CD4-positive, alpha-beta memory T cell (primary cell): ENCODE results near the gene PHC1. TPM values are rescaled to one million over a fixed set of nuclear protein-coding genes. Genes with fewer than 3 reads are reported as not detected.

Source experiments
- CTCF ChIA-PET: fragments of 350-600 bp; sonication (Branson Sonifier 250); formaldehyde crosslinking; loops from one replicate; lab custom pipeline; 2021; ENCODE audit warnings: inconsistent platforms; ENCODE audit not compliant: partially characterized antibody; lab: Charles Lee
- POLR2A ChIA-PET: fragments of 350-600 bp; sonication (Branson Sonifier 250); formaldehyde crosslinking; loops from one replicate; lab custom pipeline; 2021; ENCODE audit not compliant: partially characterized antibody; lab: Charles Lee
- DNase-seq, 5 donors: peaks; one replicate each; pipeline versions ENCODE4 v3.0.0 to v3.0.0-alpha.2; 2020 to 2022; ENCODE audit warnings: mixed read lengths in 1 of 5
- H3K27ac ChIP-seq: one replicate; pipeline ENCODE4 v1.7.0; 2013; ENCODE audit warnings: low read depth, low read length
- H3K27me3 ChIP-seq: 2 replicates; pipeline ENCODE4 v1.7.0; 2013; ENCODE audit warnings: mild to moderate bottlenecking, low read length, moderate library complexity; ENCODE audit not compliant: insufficient read depth
- H3K36me3 ChIP-seq: 2 replicates; pipeline ENCODE4 v1.7.0; 2013; ENCODE audit warnings: mild to moderate bottlenecking, low read length, moderate library complexity; ENCODE audit not compliant: insufficient read depth
- H3K4me1 ChIP-seq: 2 replicates; pipeline ENCODE4 v1.7.0; 2013; ENCODE audit warnings: mild to moderate bottlenecking, low read length, moderate library complexity; ENCODE audit not compliant: insufficient read depth
- H3K4me3 ChIP-seq, 2 donors: one replicate each; pipeline ENCODE4 v1.7.0; 2013; ENCODE audit warnings: low read length in 2 of 2, mild to moderate bottlenecking in 1 of 2
- H3K9me3 ChIP-seq, 2 donors: one replicate each; pipeline ENCODE4 v1.7.0; 2013; ENCODE audit warnings: low read length in 2 of 2, control low read depth in 1 of 2; ENCODE audit not compliant: control insufficient read depth in 1 of 2
- H3K27ac Mint-ChIP-seq, 7 donors: one replicate each; pipeline ENCODE4 v1.8.0; 2020 to 2021; ENCODE audit warnings: mixed read lengths in 7 of 7, mild to moderate bottlenecking in 6 of 7, inconsistent platforms in 3 of 7, moderate library complexity in 3 of 7
- H3K27me3 Mint-ChIP-seq, 2 donors: one replicate each; pipeline ENCODE4 v1.8.0; 2020 to 2021; ENCODE audit warnings: mixed read lengths in 2 of 2
- H3K36me3 Mint-ChIP-seq, 2 donors: one replicate each; pipeline ENCODE4 v1.8.0; 2020 to 2021; ENCODE audit warnings: mixed read lengths in 2 of 2, inconsistent platforms in 1 of 2, mild to moderate bottlenecking in 1 of 2
- H3K4me1 Mint-ChIP-seq, 4 donors: one replicate each; pipeline ENCODE4 v1.8.0; 2020 to 2021; ENCODE audit warnings: mixed read lengths in 4 of 4, mild to moderate bottlenecking in 1 of 4
- H3K4me3 Mint-ChIP-seq, 8 donors: one replicate each; pipeline ENCODE4 v1.8.0; 2020 to 2021; ENCODE audit warnings: mixed read lengths in 8 of 8, mild to moderate bottlenecking in 7 of 8, moderate library complexity in 6 of 8, inconsistent platforms in 3 of 8
- H3K9me3 Mint-ChIP-seq, 8 donors: one replicate each; pipeline ENCODE4 v1.8.0; 2020 to 2021; ENCODE audit warnings: mixed read lengths in 8 of 8, mild to moderate bottlenecking in 5 of 8, inconsistent platforms in 3 of 8, moderate library complexity in 1 of 8
- intact Hi-C: fragments of 100-400 bp; cut with micrococcal nuclease; formaldehyde crosslinking; loops from one replicate; pipeline ENCODE4 v1.15.1; 2023
- polyA plus RNA-seq, 2 donors: library from polyadenylated mRNA; unstranded; fragments of 300-500 nt; fragmentation: Illumina TruSeq; gene quantifications; one replicate each; pipeline ENCODE4 v1.2.3, GENCODE V29; 2021
- total RNA-seq, 2 experiments: library from RNA; stranded (reverse); gene quantifications; one replicate each; pipeline ENCODE4 v1.2.3, GENCODE V29; 2021

PHC1 gene
- total and polyA plus RNA-seq, 4 experiments from 2014 or later, result 22.3 to 52.8 (median 40.2) TPM

GRCh38 chr12:8960176-8960575 lies 45.9 kb downstream of the PHC1 start:
- H3K27me3 ChIP-seq, result no peaks in the 10 kb centered on the region
- H3K36me3 Mint-ChIP-seq, result peaks cover 19 to 37% of the 10 kb centered on the region in 2 donors
- DNase-seq, result peak in 4 of 5 donors; percentile 49 to 59 (median 52)
- peak overlapping the region; percentile 90 to 96 (median 92) for H3K27ac Mint-ChIP-seq
- ChIA-PET POLR2A (interaction anchor here (1.0 to 3.8 kb wide), 13 partner anchors 9 to 82 kb away, joined by 3 to 45 read pairs (median 7); partner anchors contain the start of genes KLRG1 and M6PR), CTCF (interaction anchor here (0.5 to 1.8 kb wide), 10 partner anchors 8 to 303 kb away, joined by 3 to 13 read pairs (median 4); partner anchors contain the start of gene M6PR)
- H3K4me3 ChIP-seq, result peak overlapping the region in 1 of 2 donors; percentile 10
- H3K9me3 ChIP-seq, result no peaks in the 10 kb centered on the region
- H3K27ac ChIP-seq, result peak overlapping the region; percentile 44
- intact Hi-C loops, result no loop called here
- H3K27me3 Mint-ChIP-seq, result no peaks in the 10 kb centered on the region
- H3K4me3 Mint-ChIP-seq, result peak overlapping the region; percentile 27 to 80 (median 68)
- peaks cover 68% of the 10 kb centered on the region for H3K4me1 ChIP-seq
- H3K9me3 Mint-ChIP-seq, result peaks cover 0 to 21% (median 14%) of the 10 kb centered on the region in 8 donors
- peaks cover 46 to 86% (median 59%) of the 10 kb centered on the region in 4 donors for H3K4me1 Mint-ChIP-seq
- no peaks in the 10 kb centered on the region for H3K36me3 ChIP-seq

- no peaks in the 10 kb centered on the region for H3K27me3 ChIP-seq
- H3K36me3 ChIP-seq, result no peaks in the 10 kb centered on the region
- intact Hi-C loops, result no loop called here
- peaks cover 5 to 12% of the 10 kb centered on the region in 2 donors for H3K9me3 ChIP-seq
- no peak overlapping the region for H3K4me3 ChIP-seq
- Mint-ChIP-seq H3K4me1 (peaks cover 10 to 20% (median 17%) of the 10 kb centered on the region in 4 donors), H3K36me3 (peaks cover 20 to 27% of the 10 kb centered on the region in 2 donors), H3K27me3 (no peaks in the 10 kb centered on the region), H3K9me3 (peaks cover 0 to 49% (median 35%) of the 10 kb centered on the region in 8 donors), H3K27ac (peak overlapping the region in 2 of 7 donors; percentile 60 to 82), H3K4me3 (no peak overlapping the region)
- ChIA-PET POLR2A (interaction anchor here (0.5 to 2.5 kb wide), 2 partner anchors 8 to 61 kb away, joined by 3 to 9 read pairs; no protein-coding TSS in a partner anchor), CTCF (interaction anchor here (0.9 kb wide), 1 partner anchor 53 kb away, joined by 3 read pairs; no protein-coding TSS in a partner anchor)
- H3K27ac ChIP-seq, result no peak overlapping the region
- no peak for DNase-seq
- H3K4me1 ChIP-seq, result peaks cover 13% of the 10 kb centered on the region
These were observed 54.5 kb downstream of the PHC1 start for GRCh38 chr12:8968761-8969160.

- DNase-seq, result no peak
- Mint-ChIP-seq H3K27ac (peak overlapping the region in 5 of 7 donors; percentile 10 to 70 (median 50)), H3K9me3 (peaks cover 0 to 49% (median 29%) of the 10 kb centered on the region in 8 donors), H3K36me3 (peaks cover 20 to 23% of the 10 kb centered on the region in 2 donors), H3K27me3 (no peaks in the 10 kb centered on the region), H3K4me1 (peaks cover 8 to 12% (median 10%) of the 10 kb centered on the region in 4 donors), H3K4me3 (no peak overlapping the region)
- intact Hi-C loops, result no loop called here
- peaks cover 5 to 12% of the 10 kb centered on the region in 2 donors for H3K9me3 ChIP-seq
- H3K36me3 ChIP-seq, result no peaks in the 10 kb centered on the region
- H3K27me3 ChIP-seq, result no peaks in the 10 kb centered on the region
- peaks cover 13% of the 10 kb centered on the region for H3K4me1 ChIP-seq
- POLR2A ChIA-PET, result interaction anchor here (0.7 to 2.5 kb wide), 5 partner anchors 10 to 55 kb away, joined by 3 to 9 read pairs (median 3); partner anchors contain the start of gene M6PR
- no peak overlapping the region for H3K4me3 ChIP-seq
- no peak overlapping the region for H3K27ac ChIP-seq
- CTCF ChIA-PET, result interaction anchor here (0.9 to 1.3 kb wide), 3 partner anchors 8 to 69 kb away, joined by 3 read pairs; no protein-coding TSS in a partner anchor
These were observed 55.6 kb downstream of the PHC1 start for GRCh38 chr12:8969861-8970411.

GRCh38 chr12:8970432-8970831 lies 56.1 kb downstream of the PHC1 start:
- intact Hi-C loops, result no loop called here
- CTCF ChIA-PET, result interaction anchor here (1.3 kb wide), 1 partner anchor 9 kb away, joined by 3 read pairs; no protein-coding TSS in a partner anchor

DNA sequence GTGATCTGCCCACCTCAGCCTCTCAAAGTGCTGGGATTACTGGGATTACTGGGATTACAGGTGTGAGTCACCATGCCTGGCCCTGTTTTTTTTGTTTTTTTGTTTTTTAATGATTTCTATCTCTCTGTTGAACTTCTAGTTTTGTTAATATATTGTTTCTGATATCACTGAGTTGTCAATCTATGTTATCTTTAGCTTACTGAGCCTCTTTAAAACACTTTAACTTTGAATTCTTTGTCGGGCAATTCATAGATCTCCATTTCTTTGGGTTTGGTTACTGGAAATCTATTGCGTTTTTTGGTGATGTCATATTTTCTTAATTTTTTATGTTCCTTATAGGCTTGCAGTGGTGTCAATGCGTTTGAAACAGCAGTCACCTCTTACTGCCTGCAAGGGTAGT lies 65.8 kb downstream of the PHC1 start:
- CTCF ChIA-PET, result interaction anchor here (1.0 kb wide), 1 partner anchor 9 kb away, joined by 3 read pairs; no protein-coding TSS in a partner anchor
- no peaks in the 10 kb centered on the region for H3K4me1 ChIP-seq
- intact Hi-C loops, result no loop called here

More at GRCh38 chr12:8970432-8970831, 56.1 kb downstream of the PHC1 start:
- H3K4me1 ChIP-seq, result peaks cover 13% of the 10 kb centered on the region
- Mint-ChIP-seq H3K27ac (peak overlapping the region in 5 of 7 donors; percentile 8 to 70 (median 50)), H3K4me1 (peaks cover 8 to 13% (median 12%) of the 10 kb centered on the region in 4 donors), H3K27me3 (no peaks in the 10 kb centered on the region), H3K9me3 (peaks cover 0 to 51% (median 31%) of the 10 kb centered on the region in 8 donors), H3K4me3 (peak overlapping the region in 1 of 8 donors; percentile 47), H3K36me3 (peaks cover 20 to 25% of the 10 kb centered on the region in 2 donors)
- no peak for DNase-seq
- no peak overlapping the region for H3K4me3 ChIP-seq
- H3K27me3 ChIP-seq, result no peaks in the 10 kb centered on the region
- H3K9me3 ChIP-seq, result peaks cover 5 to 12% of the 10 kb centered on the region in 2 donors
- POLR2A ChIA-PET, result interaction anchor here (1.0 to 2.5 kb wide), 4 partner anchors 10 to 21 kb away, joined by 3 to 9 read pairs (median 4); partner anchors contain the start of gene M6PR
- H3K27ac ChIP-seq, result no peak overlapping the region
- no peaks in the 10 kb centered on the region for H3K36me3 ChIP-seq

GRCh38 chr12:8985213-8985754 lies 71.0 kb downstream of the PHC1 start:
- no peak overlapping the region for H3K4me3 ChIP-seq
- no peak overlapping the region for H3K27ac ChIP-seq
- POLR2A ChIA-PET, result interaction anchor here (1.4 to 3.3 kb wide), 3 partner anchors 15 to 35 kb away, joined by 3 to 14 read pairs (median 3); no protein-coding TSS in a partner anchor
- peaks cover 40 to 55% (median 42%) of the 10 kb centered on the region in 4 donors for H3K4me1 Mint-ChIP-seq
- no peak overlapping the region for H3K4me3 Mint-ChIP-seq
- peaks cover 10 to 14% of the 10 kb centered on the region in 2 donors for H3K36me3 Mint-ChIP-seq
- H3K27me3 Mint-ChIP-seq, result no peaks in the 10 kb centered on the region
- H3K9me3 Mint-ChIP-seq, result peaks cover 0 to 19% (median 11%) of the 10 kb centered on the region in 8 donors
- no peaks in the 10 kb centered on the region for H3K36me3 ChIP-seq
- DNase-seq, result no peak
- no peaks in the 10 kb centered on the region for H3K27me3 ChIP-seq
- H3K9me3 ChIP-seq, result peaks cover 0 to 6% of the 10 kb centered on the region in 2 donors
- intact Hi-C loops, result no loop called here
- H3K27ac Mint-ChIP-seq, result peak overlapping the region in 5 of 7 donors; percentile 12 to 70 (median 24)
- CTCF ChIA-PET, result no interaction called here
- H3K4me1 ChIP-seq, result peaks cover 49% of the 10 kb centered on the region

More for the DNA sequence above, 65.8 kb downstream of the PHC1 start:
- Mint-ChIP-seq H3K4me3 (no peak overlapping the region), H3K27ac (no peak overlapping the region), H3K27me3 (no peaks in the 10 kb centered on the region), H3K36me3 (peaks cover 23 to 43% of the 10 kb centered on the region in 2 donors), H3K4me1 (peaks cover 7 to 20% (median 13%) of the 10 kb centered on the region in 4 donors), H3K9me3 (peaks cover 0 to 48% (median 33%) of the 10 kb centered on the region in 8 donors)
- Histone ChIP-seq H3K27me3 (no peaks in the 10 kb centered on the region), H3K4me3 (no peak overlapping the region), H3K9me3 (peaks cover 0 to 7% of the 10 kb centered on the region in 2 donors), H3K36me3 (no peaks in the 10 kb centered on the region), H3K27ac (no peak overlapping the region)
- no peak for DNase-seq
- POLR2A ChIA-PET, result interaction anchor here (1.0 to 1.2 kb wide), 3 partner anchors 8 to 14 kb away, joined by 3 read pairs; no protein-coding TSS in a partner anchor
